Calu3 (cell line): ENCODE data around the gene PACS2. TPM values are rescaled to one million over a fixed set of nuclear protein-coding genes. Genes with fewer than 3 reads are reported as not detected.

Experiments used
- BruUV-seq: library from RNA; stranded (reverse); fragments of 400-500 nt; replicated peaks from 2 replicates; lab custom pipeline; 2021; lab: Mats Ljungman, UMichigan
- CTCF ChIA-PET: fragments of 300-600 bp; sonication (Branson Sonifier 250); formaldehyde crosslinking; loops from one replicate; lab custom pipeline; 2022; ENCODE audit warnings: antibody characterized with exemption; lab: Charles Lee
- DNase-seq: peaks from one replicate; pipeline ENCODE4 v3.0.0; 2022
- H3K27ac Mint-ChIP-seq: one replicate; pipeline ENCODE4 v1.8.0; 2022; ENCODE audit warnings: mixed read lengths; ENCODE audit not compliant: unreplicated experiment
- H3K27me3 Mint-ChIP-seq: one replicate; pipeline ENCODE4 v1.8.0; 2022; ENCODE audit warnings: mixed read lengths; ENCODE audit not compliant: unreplicated experiment
- H3K36me3 Mint-ChIP-seq: one replicate; pipeline ENCODE4 v1.8.0; 2022; ENCODE audit warnings: mild to moderate bottlenecking, moderate library complexity, mixed read lengths; ENCODE audit not compliant: insufficient read depth, unreplicated experiment
- H3K4me1 Mint-ChIP-seq: one replicate; pipeline ENCODE4 v1.8.0; 2022; ENCODE audit warnings: mild to moderate bottlenecking, low read depth, mixed read lengths; ENCODE audit not compliant: unreplicated experiment
- H3K4me3 Mint-ChIP-seq: one replicate; pipeline ENCODE4 v1.8.0; 2022; ENCODE audit warnings: mild to moderate bottlenecking, low read depth, moderate library complexity, mixed read lengths; ENCODE audit not compliant: unreplicated experiment
- H3K9me3 Mint-ChIP-seq: one replicate; pipeline ENCODE4 v1.8.0; 2022; ENCODE audit warnings: low read depth, mixed read lengths; ENCODE audit not compliant: unreplicated experiment
- CTCF ChIP-seq: fragments of 200-600 bp; IDR thresholded peaks from one replicate; pipeline ENCODE4 v1.8.0; 2022; ENCODE audit warnings: antibody characterized with exemption; ENCODE audit not compliant: unreplicated experiment
- intact Hi-C: fragments of 100-400 bp; cut with micrococcal nuclease; formaldehyde crosslinking; loops from one replicate; pipeline ENCODE4 v1.10.0; 2022; ENCODE audit not compliant: unreplicated experiment
- total RNA-seq: library from RNA; stranded (reverse); gene quantifications from 2 replicates; pipeline ENCODE4 v1.2.3, GENCODE V29; 2022

Gene PACS2
- total RNA-seq, 1 experiment from 2014 or later: 77.3 TPM

GRCh38 chr14:105386581-105387529, 72.3 kb downstream of the PACS2 start:
- H3K27ac Mint-ChIP-seq: no peak overlapping the region
- no peaks in the 10 kb centered on the region for H3K4me1 Mint-ChIP-seq
- no peak for DNase-seq
- TF ChIP-seq CTCF: no peak
- no peaks in the 10 kb centered on the region for H3K9me3 Mint-ChIP-seq
- CTCF ChIA-PET: no interaction called here
- peaks cover 13% of the 10 kb centered on the region for H3K36me3 Mint-ChIP-seq
- intact Hi-C loops: no loop called here
- H3K4me3 Mint-ChIP-seq: no peak overlapping the region
- no peaks in the 10 kb centered on the region for H3K27me3 Mint-ChIP-seq
- no TSS peak for BruUV-seq

GRCh38 chr14:105387530-105387922, 73.0 kb downstream of the PACS2 start:
- no peaks in the 10 kb centered on the region for H3K27me3 Mint-ChIP-seq

GRCh38 chr14:105388110-105388951, 73.8 kb downstream of the PACS2 start:
- no peak for DNase-seq
- H3K36me3 Mint-ChIP-seq: peaks cover 6% of the 10 kb centered on the region
- no peak overlapping the region for H3K4me3 Mint-ChIP-seq
- intact Hi-C loops: no loop called here
- CTCF ChIA-PET: no interaction called here
- H3K9me3 Mint-ChIP-seq: no peaks in the 10 kb centered on the region
- no peak overlapping the region for H3K27ac Mint-ChIP-seq
- no peak for TF ChIP-seq CTCF
- no TSS peak for BruUV-seq
- H3K4me1 Mint-ChIP-seq: no peaks in the 10 kb centered on the region
- no peaks in the 10 kb centered on the region for H3K27me3 Mint-ChIP-seq

More at GRCh38 chr14:105387530-105387922, 73.0 kb downstream of the PACS2 start:
- no peak for TF ChIP-seq CTCF
- CTCF ChIA-PET: no interaction called here
- no peak overlapping the region for H3K27ac Mint-ChIP-seq
- H3K4me1 Mint-ChIP-seq: no peaks in the 10 kb centered on the region
- no peak for DNase-seq
- intact Hi-C loops: no loop called here
- BruUV-seq: no TSS peak
- peaks cover 11% of the 10 kb centered on the region for H3K36me3 Mint-ChIP-seq
- H3K9me3 Mint-ChIP-seq: no peaks in the 10 kb centered on the region
- H3K4me3 Mint-ChIP-seq: no peak overlapping the region

GRCh38 chr14:105388976-105389375, 74.4 kb downstream of the PACS2 start:
- H3K36me3 Mint-ChIP-seq: peaks cover 5% of the 10 kb centered on the region
- H3K4me1 Mint-ChIP-seq: no peaks in the 10 kb centered on the region
- no peak for TF ChIP-seq CTCF
- DNase-seq: no peak
- no peaks in the 10 kb centered on the region for H3K9me3 Mint-ChIP-seq
- CTCF ChIA-PET: no interaction called here
- H3K27ac Mint-ChIP-seq: no peak overlapping the region
- no peaks in the 10 kb centered on the region for H3K27me3 Mint-ChIP-seq
- intact Hi-C loops: no loop called here
- no peak overlapping the region for H3K4me3 Mint-ChIP-seq
- BruUV-seq: no TSS peak
